HepG2 (cell line): Measurements from ENCODE around the gene COPZ2. TPM values are rescaled to one million over a fixed set of nuclear protein-coding genes. Genes with fewer than 3 reads are reported as not detected.

Source experiments
- AKNA ChIP-seq: sonication (generic); formaldehyde crosslinking; IDR thresholded peaks from 2 replicates; pipeline ENCODE4 v1.4.0; 2020; ENCODE audit warnings: missing genetic modification reagents, borderline replicate concordance
- GPN1 ChIP-seq: sonication (generic); formaldehyde crosslinking; IDR thresholded peaks from 2 replicates; pipeline ENCODE4 v1.5.1; 2020; ENCODE audit warnings: missing genetic modification reagents, borderline replicate concordance
- IRX3 ChIP-seq: sonication (generic); formaldehyde crosslinking; IDR thresholded peaks from 2 replicates; pipeline ENCODE4 v1.8.1; 2023; ENCODE audit warnings: mild to moderate bottlenecking, low read depth, missing genetic modification reagents, borderline replicate concordance
- KDM4B ChIP-seq: sonication (generic); formaldehyde crosslinking; IDR thresholded peaks from 2 replicates; pipeline ENCODE4 v1.4.0; 2020; ENCODE audit warnings: missing genetic modification reagents
- MTERF4 ChIP-seq: sonication (generic); formaldehyde crosslinking; IDR thresholded peaks from 2 replicates; pipeline ENCODE4 v1.8.0; 2023; ENCODE audit warnings: mild to moderate bottlenecking, missing genetic modification reagents
- NR1H2 ChIP-seq: sonication (generic); formaldehyde crosslinking; IDR thresholded peaks from 2 replicates; pipeline ENCODE4 v1.8.1; 2022; ENCODE audit warnings: low read depth, missing genetic modification reagents, borderline replicate concordance
- NR3C1 ChIP-seq: sonication (generic); formaldehyde crosslinking; IDR thresholded peaks from 2 replicates; pipeline ENCODE4 v1.4.0; 2020; ENCODE audit warnings: missing genetic modification reagents
- RBM22 ChIP-seq: fragments of 200-400 bp; formaldehyde crosslinking; optimal IDR thresholded peaks from 2 replicates; pipeline ENCODE3; 2017; ENCODE audit warnings: mild to moderate bottlenecking, low read length, moderate library complexity
- SP140L ChIP-seq: sonication (generic); formaldehyde crosslinking; IDR thresholded peaks from 2 replicates; pipeline ENCODE4 v1.4.0; 2020; ENCODE audit warnings: missing genetic modification reagents, borderline replicate concordance
- TAF1 ChIP-seq: sonication (generic); formaldehyde crosslinking; IDR thresholded peaks from 2 replicates; pipeline ENCODE4 v1.4.0; 2020; ENCODE audit warnings: missing genetic modification reagents
- UBTF ChIP-seq: sonication (generic); formaldehyde crosslinking; IDR thresholded peaks from 2 replicates; pipeline ENCODE4 v1.4.0; 2020; ENCODE audit warnings: mild to moderate bottlenecking, missing genetic modification reagents
- ZFY ChIP-seq: sonication (generic); formaldehyde crosslinking; IDR thresholded peaks from 2 replicates; pipeline ENCODE4 v1.4.0; 2020; ENCODE audit warnings: missing genetic modification reagents
- ZNF232 ChIP-seq: sonication (generic); formaldehyde crosslinking; IDR thresholded peaks from 2 replicates; pipeline ENCODE4 v1.4.0; 2020; ENCODE audit warnings: missing genetic modification reagents, borderline replicate concordance
- ZNF253 ChIP-seq: sonication (generic); formaldehyde crosslinking; IDR thresholded peaks from 2 replicates; pipeline ENCODE4 v1.8.0; 2022; ENCODE audit warnings: mild to moderate bottlenecking, missing genetic modification reagents, borderline replicate concordance
- ZNF329 ChIP-seq: sonication (generic); formaldehyde crosslinking; IDR thresholded peaks from 2 replicates; pipeline ENCODE4 v1.9.0; 2021; ENCODE audit warnings: low read depth, mild to moderate bottlenecking, missing genetic modification reagents
- ZNF580 ChIP-seq: IDR thresholded peaks from 2 replicates; pipeline ENCODE4 v1.6.1; 2016; ENCODE audit warnings: low read depth, borderline replicate concordance
- ZNF740 ChIP-seq: sonication (generic); formaldehyde crosslinking; IDR thresholded peaks from 2 replicates; pipeline ENCODE4 v1.4.0; 2020; ENCODE audit warnings: missing genetic modification reagents
- ZNF790 ChIP-seq: sonication (generic); formaldehyde crosslinking; IDR thresholded peaks from 2 replicates; pipeline ENCODE4 v1.8.0; 2022; ENCODE audit warnings: missing genetic modification reagents, mild to moderate bottlenecking, borderline replicate concordance
- polyA plus RNA-seq, 8 experiments: library from polyadenylated mRNA; depleted of rRNA in 3 of 8; stranded (reverse) in 7 of 8; unstranded in 1 of 8; fragments of >200 nt; fragmentation: Illumina TruSeq in 4 of 8; extraction: Trizol in 4 of 8; gene quantifications; 2 replicates each; pipeline versions ENCODE4 v1.2.1 to v1.2.3, GENCODE V29; 2011 to 2016; ENCODE audit warnings: low read depth in 4 of 8, missing spikeins in 1 of 8, mixed read lengths in 1 of 8; ENCODE audit not compliant: insufficient read depth in 1 of 8
- total RNA-seq, 5 experiments: library from RNA; depleted of rRNA; stranded (reverse); fragments of >200 nt; fragmentation: Illumina TruSeq; extraction: Trizol; gene quantifications; 2 replicates each; pipeline ENCODE4 v1.2.3, GENCODE V29; 2016; ENCODE audit warnings: low read depth in 1 of 5

COPZ2 gene
- total and polyA plus RNA-seq, 2 of the 13 experiments (the other 11 are each of a cell fraction or from before 2014, with no cell fraction given) = 0.61 to 1.5 TPM

GRCh38 chr17:48037036-48037837, at the start of gene COPZ2 (continued):
- TF ChIP-seq SP140L (CRISPR knock-in tag) = no peak
- TF ChIP-seq KDM4B (CRISPR knock-in tag) = no peak
- TF ChIP-seq MTERF4 (CRISPR knock-in tag) = no peak
- no peak for TF ChIP-seq ZNF740 (CRISPR knock-in tag)
- no peak for TF ChIP-seq ZNF790 (CRISPR knock-in tag)
- TF ChIP-seq NR3C1 (CRISPR knock-in tag) = no peak
- no peak; the same call in 1 of the 2 replicates for TF ChIP-seq GPN1
- no peak for TF ChIP-seq RBM22
- TF ChIP-seq ZNF232 (CRISPR knock-in tag) = no peak; the same call in 1 of the 2 replicates
- TF ChIP-seq UBTF (CRISPR knock-in tag) = peak; percentile 68; the same call in 1 of the 2 replicates
- TF ChIP-seq ZNF580 (CRISPR knock-in tag) = no peak; the same call in 1 of the 2 replicates
- no peak for TF ChIP-seq IRX3 (CRISPR knock-in tag)
- TF ChIP-seq ZNF253 (CRISPR knock-in tag) = peak; percentile 44; the same call in 1 of the 2 replicates
- TF ChIP-seq AKNA (CRISPR knock-in tag) = no peak
- TF ChIP-seq ZNF329 = no peak
- TF ChIP-seq ZFY (CRISPR knock-in tag) = peak; percentile 75
- no peak for TF ChIP-seq NR1H2 (CRISPR knock-in tag)
- no peak; the same call in 1 of the 2 replicates for TF ChIP-seq TAF1 (CRISPR knock-in tag)
